Measurements from ENCODE around the gene DERL3. TPM values are rescaled to one million over a fixed set of nuclear protein-coding genes. Genes with fewer than 3 reads are reported as not detected.

The DERL3 gene
- total and polyA plus RNA-seq, 2 experiments from 2014 or later, result 13.6 to 19.5 TPM

DNA sequence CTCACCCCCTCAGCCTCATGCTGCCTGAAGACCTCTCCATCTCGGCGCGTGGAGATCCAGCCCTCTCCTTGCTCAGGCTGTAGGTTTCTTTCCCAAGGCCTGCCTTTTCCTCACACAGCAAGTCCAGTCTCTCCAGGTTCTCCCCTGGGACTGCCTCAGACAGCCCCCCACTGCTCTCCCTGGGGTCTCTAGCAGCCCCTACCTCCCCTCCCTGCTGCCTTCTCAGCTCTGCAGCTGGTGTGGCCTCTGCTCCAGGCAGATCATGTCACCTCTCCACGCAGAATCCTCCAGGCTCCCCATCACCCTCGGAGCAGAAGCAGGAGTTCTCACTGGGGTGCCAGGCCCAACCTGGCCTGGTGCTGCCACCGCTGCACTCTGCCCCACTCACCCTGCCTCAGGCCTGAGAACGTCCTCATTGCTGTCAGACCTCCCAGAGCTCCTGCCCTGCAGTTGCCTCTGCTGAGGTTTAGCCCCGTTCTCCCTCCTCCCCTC is 36.9 kb downstream of the DERL3 start:
- Mint-ChIP-seq H3K27ac (no peak overlapping the region), H3K27me3 (ENCODE audit: insufficient read depth, low read depth, poor library complexity) (no peaks in the 10 kb centered on the region), H3K9me3 (no peaks in the 10 kb centered on the region; the same call in 2 of the 3 replicates), H3K4me3 (no peak overlapping the region), H3K4me1 (peaks cover 3% of the 10 kb centered on the region; the same call in 1 of the 3 replicates), H3K36me3 (ENCODE audit: low read depth) (peaks cover 91% of the 10 kb centered on the region)
- no peak overlapping the region for H2AFZ ChIP-seq
- no peak overlapping the region for H3K4me2 ChIP-seq
- no peak for ATAC-seq
- no peaks in the 10 kb centered on the region; the same call in none of the 2 replicates for H4K20me1 ChIP-seq (replicated peaks; ENCODE audit: insufficient read depth)
- H3K4me1 ChIP-seq (ENCODE audit: insufficient read depth), result no peaks in the 10 kb centered on the region
- H3F3A ChIP-seq (replicated peaks; ENCODE audit: low read depth), result no peaks in the 10 kb centered on the region; the same call in 1 of the 2 replicates
- H3K9me2 ChIP-seq (ENCODE audit: insufficient read depth), result no peaks in the 10 kb centered on the region
- no peak for DNase-seq (ENCODE audit: low spot score)
- H3K79me2 ChIP-seq (replicated peaks; ENCODE audit: insufficient read depth), result no peaks in the 10 kb centered on the region
- no peak overlapping the region for H3K27ac ChIP-seq (ENCODE audit: low read depth)
- TF ChIP-seq ZNF114 (CRISPR knock-in tag; IDR thresholded peaks at IDR 0.05) (no peak), EZH2phosphoT487 (IDR thresholded peaks at IDR 0.05; ENCODE audit: unreplicated experiment) (no peak), JUNB (IDR thresholded peaks at IDR 0.05; ENCODE audit: unreplicated experiment) (no peak), NANOG (IDR thresholded peaks at IDR 0.05; ENCODE audit: borderline replicate concordance) (no peak), EZH2 (IDR thresholded peaks at IDR 0.05; ENCODE audit: low read depth, unreplicated experiment) (no peak), ZNF331 (CRISPR knock-in tag; IDR thresholded peaks at IDR 0.05; ENCODE audit: low read depth) (no peak), POLR2AphosphoS5 (IDR thresholded peaks at IDR 0.05; ENCODE audit: low read depth) (no peak), CREB1 (CRISPR knock-in tag; IDR thresholded peaks at IDR 0.05; ENCODE audit: low read depth) (no peak), STAT1 (IDR thresholded peaks at IDR 0.05; ENCODE audit: unreplicated experiment) (no peak)
- TF ChIP-seq, protein P1, sequence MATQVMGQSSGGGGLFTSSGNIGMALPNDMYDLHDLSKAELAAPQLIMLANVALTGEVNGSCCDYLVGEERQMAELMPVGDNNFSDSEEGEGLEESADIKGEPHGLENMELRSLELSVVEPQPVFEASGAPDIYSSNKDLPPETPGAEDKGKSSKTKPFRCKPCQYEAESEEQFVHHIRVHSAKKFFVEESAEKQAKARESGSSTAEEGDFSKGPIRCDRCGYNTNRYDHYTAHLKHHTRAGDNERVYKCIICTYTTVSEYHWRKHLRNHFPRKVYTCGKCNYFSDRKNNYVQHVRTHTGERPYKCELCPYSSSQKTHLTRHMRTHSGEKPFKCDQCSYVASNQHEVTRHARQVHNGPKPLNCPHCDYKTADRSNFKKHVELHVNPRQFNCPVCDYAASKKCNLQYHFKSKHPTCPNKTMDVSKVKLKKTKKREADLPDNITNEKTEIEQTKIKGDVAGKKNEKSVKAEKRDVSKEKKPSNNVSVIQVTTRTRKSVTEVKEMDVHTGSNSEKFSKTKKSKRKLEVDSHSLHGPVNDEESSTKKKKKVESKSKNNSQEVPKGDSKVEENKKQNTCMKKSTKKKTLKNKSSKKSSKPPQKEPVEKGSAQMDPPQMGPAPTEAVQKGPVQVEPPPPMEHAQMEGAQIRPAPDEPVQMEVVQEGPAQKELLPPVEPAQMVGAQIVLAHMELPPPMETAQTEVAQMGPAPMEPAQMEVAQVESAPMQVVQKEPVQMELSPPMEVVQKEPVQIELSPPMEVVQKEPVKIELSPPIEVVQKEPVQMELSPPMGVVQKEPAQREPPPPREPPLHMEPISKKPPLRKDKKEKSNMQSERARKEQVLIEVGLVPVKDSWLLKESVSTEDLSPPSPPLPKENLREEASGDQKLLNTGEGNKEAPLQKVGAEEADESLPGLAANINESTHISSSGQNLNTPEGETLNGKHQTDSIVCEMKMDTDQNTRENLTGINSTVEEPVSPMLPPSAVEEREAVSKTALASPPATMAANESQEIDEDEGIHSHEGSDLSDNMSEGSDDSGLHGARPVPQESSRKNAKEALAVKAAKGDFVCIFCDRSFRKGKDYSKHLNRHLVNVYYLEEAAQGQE (IDR thresholded peaks at IDR 0.05; ENCODE audit: unreplicated experiment), result no peak
- TF ChIP-seq, protein P2, sequence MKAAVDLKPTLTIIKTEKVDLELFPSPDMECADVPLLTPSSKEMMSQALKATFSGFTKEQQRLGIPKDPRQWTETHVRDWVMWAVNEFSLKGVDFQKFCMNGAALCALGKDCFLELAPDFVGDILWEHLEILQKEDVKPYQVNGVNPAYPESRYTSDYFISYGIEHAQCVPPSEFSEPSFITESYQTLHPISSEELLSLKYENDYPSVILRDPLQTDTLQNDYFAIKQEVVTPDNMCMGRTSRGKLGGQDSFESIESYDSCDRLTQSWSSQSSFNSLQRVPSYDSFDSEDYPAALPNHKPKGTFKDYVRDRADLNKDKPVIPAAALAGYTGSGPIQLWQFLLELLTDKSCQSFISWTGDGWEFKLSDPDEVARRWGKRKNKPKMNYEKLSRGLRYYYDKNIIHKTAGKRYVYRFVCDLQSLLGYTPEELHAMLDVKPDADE (IDR thresholded peaks at IDR 0.05), result no peak
- TF ChIP-seq, protein P3, sequence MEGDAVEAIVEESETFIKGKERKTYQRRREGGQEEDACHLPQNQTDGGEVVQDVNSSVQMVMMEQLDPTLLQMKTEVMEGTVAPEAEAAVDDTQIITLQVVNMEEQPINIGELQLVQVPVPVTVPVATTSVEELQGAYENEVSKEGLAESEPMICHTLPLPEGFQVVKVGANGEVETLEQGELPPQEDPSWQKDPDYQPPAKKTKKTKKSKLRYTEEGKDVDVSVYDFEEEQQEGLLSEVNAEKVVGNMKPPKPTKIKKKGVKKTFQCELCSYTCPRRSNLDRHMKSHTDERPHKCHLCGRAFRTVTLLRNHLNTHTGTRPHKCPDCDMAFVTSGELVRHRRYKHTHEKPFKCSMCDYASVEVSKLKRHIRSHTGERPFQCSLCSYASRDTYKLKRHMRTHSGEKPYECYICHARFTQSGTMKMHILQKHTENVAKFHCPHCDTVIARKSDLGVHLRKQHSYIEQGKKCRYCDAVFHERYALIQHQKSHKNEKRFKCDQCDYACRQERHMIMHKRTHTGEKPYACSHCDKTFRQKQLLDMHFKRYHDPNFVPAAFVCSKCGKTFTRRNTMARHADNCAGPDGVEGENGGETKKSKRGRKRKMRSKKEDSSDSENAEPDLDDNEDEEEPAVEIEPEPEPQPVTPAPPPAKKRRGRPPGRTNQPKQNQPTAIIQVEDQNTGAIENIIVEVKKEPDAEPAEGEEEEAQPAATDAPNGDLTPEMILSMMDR (conservative IDR thresholded peaks at IDR 0.05; ENCODE audit: low read depth in 2 of 2), result no peak
- TF ChIP-seq, protein P4, sequence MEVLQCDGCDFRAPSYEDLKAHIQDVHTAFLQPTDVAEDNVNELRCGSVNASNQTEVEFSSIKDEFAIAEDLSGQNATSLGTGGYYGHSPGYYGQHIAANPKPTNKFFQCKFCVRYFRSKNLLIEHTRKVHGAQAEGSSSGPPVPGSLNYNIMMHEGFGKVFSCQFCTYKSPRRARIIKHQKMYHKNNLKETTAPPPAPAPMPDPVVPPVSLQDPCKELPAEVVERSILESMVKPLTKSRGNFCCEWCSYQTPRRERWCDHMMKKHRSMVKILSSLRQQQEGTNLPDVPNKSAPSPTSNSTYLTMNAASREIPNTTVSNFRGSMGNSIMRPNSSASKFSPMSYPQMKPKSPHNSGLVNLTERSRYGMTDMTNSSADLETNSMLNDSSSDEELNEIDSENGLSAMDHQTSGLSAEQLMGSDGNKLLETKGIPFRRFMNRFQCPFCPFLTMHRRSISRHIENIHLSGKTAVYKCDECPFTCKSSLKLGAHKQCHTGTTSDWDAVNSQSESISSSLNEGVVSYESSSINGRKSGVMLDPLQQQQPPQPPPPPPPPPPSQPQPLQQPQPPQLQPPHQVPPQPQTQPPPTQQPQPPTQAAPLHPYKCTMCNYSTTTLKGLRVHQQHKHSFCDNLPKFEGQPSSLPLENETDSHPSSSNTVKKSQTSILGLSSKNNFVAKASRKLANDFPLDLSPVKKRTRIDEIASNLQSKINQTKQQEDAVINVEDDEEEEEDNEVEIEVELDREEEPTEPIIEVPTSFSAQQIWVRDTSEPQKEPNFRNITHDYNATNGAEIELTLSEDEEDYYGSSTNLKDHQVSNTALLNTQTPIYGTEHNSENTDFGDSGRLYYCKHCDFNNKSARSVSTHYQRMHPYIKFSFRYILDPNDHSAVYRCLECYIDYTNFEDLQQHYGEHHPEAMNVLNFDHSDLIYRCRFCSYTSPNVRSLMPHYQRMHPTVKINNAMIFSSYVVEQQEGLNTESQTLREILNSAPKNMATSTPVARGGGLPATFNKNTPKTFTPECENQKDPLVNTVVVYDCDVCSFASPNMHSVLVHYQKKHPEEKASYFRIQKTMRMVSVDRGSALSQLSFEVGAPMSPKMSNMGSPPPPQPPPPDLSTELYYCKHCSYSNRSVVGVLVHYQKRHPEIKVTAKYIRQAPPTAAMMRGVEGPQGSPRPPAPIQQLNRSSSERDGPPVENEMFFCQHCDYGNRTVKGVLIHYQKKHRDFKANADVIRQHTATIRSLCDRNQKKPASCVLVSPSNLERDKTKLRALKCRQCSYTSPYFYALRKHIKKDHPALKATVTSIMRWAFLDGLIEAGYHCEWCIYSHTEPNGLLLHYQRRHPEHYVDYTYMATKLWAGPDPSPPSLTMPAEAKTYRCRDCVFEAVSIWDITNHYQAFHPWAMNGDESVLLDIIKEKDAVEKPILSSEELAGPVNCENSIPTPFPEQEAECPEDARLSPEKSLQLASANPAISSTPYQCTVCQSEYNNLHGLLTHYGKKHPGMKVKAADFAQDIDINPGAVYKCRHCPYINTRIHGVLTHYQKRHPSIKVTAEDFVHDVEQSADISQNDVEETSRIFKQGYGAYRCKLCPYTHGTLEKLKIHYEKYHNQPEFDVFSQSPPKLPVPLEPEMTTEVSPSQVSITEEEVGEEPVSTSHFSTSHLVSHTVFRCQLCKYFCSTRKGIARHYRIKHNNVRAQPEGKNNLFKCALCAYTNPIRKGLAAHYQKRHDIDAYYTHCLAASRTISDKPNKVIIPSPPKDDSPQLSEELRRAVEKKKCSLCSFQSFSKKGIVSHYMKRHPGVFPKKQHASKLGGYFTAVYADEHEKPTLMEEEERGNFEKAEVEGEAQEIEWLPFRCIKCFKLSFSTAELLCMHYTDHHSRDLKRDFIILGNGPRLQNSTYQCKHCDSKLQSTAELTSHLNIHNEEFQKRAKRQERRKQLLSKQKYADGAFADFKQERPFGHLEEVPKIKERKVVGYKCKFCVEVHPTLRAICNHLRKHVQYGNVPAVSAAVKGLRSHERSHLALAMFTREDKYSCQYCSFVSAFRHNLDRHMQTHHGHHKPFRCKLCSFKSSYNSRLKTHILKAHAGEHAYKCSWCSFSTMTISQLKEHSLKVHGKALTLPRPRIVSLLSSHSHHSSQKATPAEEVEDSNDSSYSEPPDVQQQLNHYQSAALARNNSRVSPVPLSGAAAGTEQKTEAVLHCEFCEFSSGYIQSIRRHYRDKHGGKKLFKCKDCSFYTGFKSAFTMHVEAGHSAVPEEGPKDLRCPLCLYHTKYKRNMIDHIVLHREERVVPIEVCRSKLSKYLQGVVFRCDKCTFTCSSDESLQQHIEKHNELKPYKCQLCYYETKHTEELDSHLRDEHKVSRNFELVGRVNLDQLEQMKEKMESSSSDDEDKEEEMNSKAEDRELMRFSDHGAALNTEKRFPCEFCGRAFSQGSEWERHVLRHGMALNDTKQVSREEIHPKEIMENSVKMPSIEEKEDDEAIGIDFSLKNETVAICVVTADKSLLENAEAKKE (CRISPR knock-in tag; IDR thresholded peaks at IDR 0.05), result no peak
- H3K36me3 ChIP-seq (ENCODE audit: insufficient read depth), result peaks cover 32% of the 10 kb centered on the region
- no peak overlapping the region for H3K4me3 ChIP-seq
- no peaks in the 10 kb centered on the region for H3K27me3 ChIP-seq (ENCODE audit: insufficient read depth)

Data from GM23338 (cell line).